ENCODE measurements around the gene LINS1.

LINS1 gene

GRCh38 chr15:100558771-100559254, 43.2 kb downstream of the LINS1 start:
- no peak for TF ChIP-seq CTCF (IDR thresholded peaks at IDR 0.05; ENCODE audit: poor library complexity, severe bottlenecking)
- Histone ChIP-seq H3K36me3 (ENCODE audit: low read depth) (no peaks in the 10 kb centered on the region), H3K27me3 (ENCODE audit: insufficient read depth, poor library complexity, severe bottlenecking) (no peaks in the 10 kb centered on the region), H3K27ac (ENCODE audit: poor library complexity, severe bottlenecking) (no peak overlapping the region), H3K4me3 (ENCODE audit: severe bottlenecking) (no peak overlapping the region), H3K4me1 (ENCODE audit: insufficient read depth, poor library complexity, severe bottlenecking) (no peaks in the 10 kb centered on the region), H3K9me3 (ENCODE audit: severe bottlenecking) (no peaks in the 10 kb centered on the region)
- ATAC-seq (ENCODE audit: low read depth) (no peak), DNase-seq (ENCODE audit: low spot score) (no peak)

- no peak overlapping the region for H3K27ac ChIP-seq (ENCODE audit: poor library complexity, severe bottlenecking)
- no peaks in the 10 kb centered on the region for H3K4me1 ChIP-seq (ENCODE audit: insufficient read depth, poor library complexity, severe bottlenecking)
- H3K36me3 ChIP-seq (ENCODE audit: low read depth): peaks cover 3% of the 10 kb centered on the region; the same call in 1 of the 2 replicates
- no peak for DNase-seq (ENCODE audit: low spot score)
- H3K4me3 ChIP-seq (ENCODE audit: severe bottlenecking): no peak overlapping the region
- no peak for ATAC-seq (ENCODE audit: low read depth)
- TF ChIP-seq CTCF (IDR thresholded peaks at IDR 0.05; ENCODE audit: poor library complexity, severe bottlenecking): no peak
- no peaks in the 10 kb centered on the region for H3K27me3 ChIP-seq (ENCODE audit: insufficient read depth, poor library complexity, severe bottlenecking)
- no peaks in the 10 kb centered on the region for H3K9me3 ChIP-seq (ENCODE audit: severe bottlenecking)
Measured at GRCh38 chr15:100553468-100553867, 48.5 kb downstream of the LINS1 start.

GRCh38 chr15:100547961-100548360, 54.0 kb downstream of the LINS1 start:
- H3K27me3 ChIP-seq (ENCODE audit: insufficient read depth, poor library complexity, severe bottlenecking): no peaks in the 10 kb centered on the region
- ATAC-seq (ENCODE audit: low read depth): peak; percentile 27; the same call in 2 of the 3 replicates
- no peaks in the 10 kb centered on the region for H3K4me1 ChIP-seq (ENCODE audit: insufficient read depth, poor library complexity, severe bottlenecking)

GRCh38 chr15:100544946-100545345, 57.0 kb downstream of the LINS1 start:
- peaks cover 10% of the 10 kb centered on the region for H3K4me1 ChIP-seq (ENCODE audit: insufficient read depth, poor library complexity, severe bottlenecking)
- DNase-seq (ENCODE audit: low spot score): no peak
- H3K9me3 ChIP-seq (ENCODE audit: severe bottlenecking): no peaks in the 10 kb centered on the region
- no peaks in the 10 kb centered on the region for H3K36me3 ChIP-seq (ENCODE audit: low read depth)
- no peak for ATAC-seq (ENCODE audit: low read depth)
- no peak overlapping the region for H3K27ac ChIP-seq (ENCODE audit: poor library complexity, severe bottlenecking)
- no peak overlapping the region for H3K4me3 ChIP-seq (ENCODE audit: severe bottlenecking)
- H3K27me3 ChIP-seq (ENCODE audit: insufficient read depth, poor library complexity, severe bottlenecking): no peaks in the 10 kb centered on the region
- no peak for TF ChIP-seq CTCF (IDR thresholded peaks at IDR 0.05; ENCODE audit: poor library complexity, severe bottlenecking)

More at GRCh38 chr15:100547961-100548360, 54.0 kb downstream of the LINS1 start:
- TF ChIP-seq CTCF (IDR thresholded peaks at IDR 0.05; ENCODE audit: poor library complexity, severe bottlenecking): no peak
- Histone ChIP-seq H3K9me3 (ENCODE audit: severe bottlenecking) (no peaks in the 10 kb centered on the region), H3K4me3 (ENCODE audit: severe bottlenecking) (no peak overlapping the region), H3K27ac (ENCODE audit: poor library complexity, severe bottlenecking) (no peak overlapping the region), H3K36me3 (ENCODE audit: low read depth) (no peaks in the 10 kb centered on the region)
- DNase-seq (ENCODE audit: low spot score): no peak

- H3K27ac ChIP-seq (ENCODE audit: poor library complexity, severe bottlenecking): no peak overlapping the region
- no peak for TF ChIP-seq CTCF (IDR thresholded peaks at IDR 0.05; ENCODE audit: poor library complexity, severe bottlenecking)
- no peaks in the 10 kb centered on the region for H3K9me3 ChIP-seq (ENCODE audit: severe bottlenecking)
- no peaks in the 10 kb centered on the region for H3K36me3 ChIP-seq (ENCODE audit: low read depth)
- no peaks in the 10 kb centered on the region for H3K27me3 ChIP-seq (ENCODE audit: insufficient read depth, poor library complexity, severe bottlenecking)
- DNase-seq (ENCODE audit: low spot score) (no peak), ATAC-seq (ENCODE audit: low read depth) (no peak)
- no peak overlapping the region for H3K4me3 ChIP-seq (ENCODE audit: severe bottlenecking)
- peaks cover 10% of the 10 kb centered on the region for H3K4me1 ChIP-seq (ENCODE audit: insufficient read depth, poor library complexity, severe bottlenecking)
Measured at GRCh38 chr15:100544338-100544841, 57.6 kb downstream of the LINS1 start.

Measured in RWPE2 (cell line).